ENCODE measurements around the gene UAP1L1.
A peak's percentile ranks its signal among the peaks of the same experiment; 100 is the strongest.

Gene UAP1L1

GRCh38 chr9:137042751-137043727 lies 34.3 kb upstream of the UAP1L1 start:
- no peak for DNase-seq

DNA sequence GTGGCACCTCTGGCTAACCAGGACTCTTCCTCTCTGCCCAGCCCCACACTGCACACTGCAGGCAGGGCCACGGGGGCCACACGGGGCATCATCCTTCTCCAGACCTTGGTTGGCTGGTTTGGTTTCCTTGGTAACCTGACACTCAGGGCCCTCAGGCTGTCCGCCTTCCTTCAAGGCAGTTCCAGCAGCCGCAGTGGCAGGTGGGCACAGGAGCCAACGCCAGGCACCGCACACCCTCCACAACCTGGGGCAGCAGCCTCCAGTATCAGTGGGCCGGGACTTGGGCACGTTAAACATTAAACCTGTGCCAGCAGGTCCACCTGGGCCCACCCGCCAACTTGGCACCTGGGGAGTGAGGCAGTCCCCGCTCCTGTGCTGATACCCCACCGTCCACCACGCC lies 33.3 kb upstream of the UAP1L1 start:
- no peak for DNase-seq

DNA sequence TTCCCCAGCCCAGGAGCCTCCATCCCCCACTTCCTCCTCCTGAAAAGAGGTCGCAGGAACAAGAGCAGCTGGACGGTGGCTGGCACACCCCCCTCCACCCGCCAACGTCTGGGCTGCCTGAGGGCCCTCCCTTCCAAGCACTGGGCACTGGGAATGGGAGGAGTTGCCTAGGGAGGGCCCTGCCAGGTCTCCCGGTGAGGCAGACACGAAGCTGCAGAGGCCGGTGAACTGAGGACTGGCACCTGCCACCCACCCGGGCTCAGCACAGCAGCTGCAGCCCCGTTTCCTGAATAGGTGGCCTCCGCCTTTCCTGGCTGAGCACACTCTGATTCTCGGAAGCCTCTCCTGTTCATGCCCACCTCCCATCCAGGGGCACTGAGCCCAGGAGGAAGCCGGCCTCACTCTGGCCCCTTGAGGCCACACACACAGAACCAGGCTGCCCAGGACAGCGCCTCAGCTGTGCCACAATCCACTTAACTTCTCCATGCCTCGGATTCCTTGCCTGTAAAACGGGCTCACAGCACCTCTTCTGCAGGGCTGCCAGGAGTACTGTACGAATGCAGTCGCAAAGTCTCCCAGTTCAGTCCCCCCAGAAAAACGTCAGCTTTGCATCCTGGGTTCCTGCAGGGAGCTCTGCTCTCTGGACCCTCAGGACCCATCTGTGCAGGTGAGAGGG lies 32.7 kb upstream of the UAP1L1 start:
- no peak for DNase-seq

- no peak for DNase-seq
These were observed 31.8 kb upstream of the UAP1L1 start for GRCh38 chr9:137045294-137046087.

DNA sequence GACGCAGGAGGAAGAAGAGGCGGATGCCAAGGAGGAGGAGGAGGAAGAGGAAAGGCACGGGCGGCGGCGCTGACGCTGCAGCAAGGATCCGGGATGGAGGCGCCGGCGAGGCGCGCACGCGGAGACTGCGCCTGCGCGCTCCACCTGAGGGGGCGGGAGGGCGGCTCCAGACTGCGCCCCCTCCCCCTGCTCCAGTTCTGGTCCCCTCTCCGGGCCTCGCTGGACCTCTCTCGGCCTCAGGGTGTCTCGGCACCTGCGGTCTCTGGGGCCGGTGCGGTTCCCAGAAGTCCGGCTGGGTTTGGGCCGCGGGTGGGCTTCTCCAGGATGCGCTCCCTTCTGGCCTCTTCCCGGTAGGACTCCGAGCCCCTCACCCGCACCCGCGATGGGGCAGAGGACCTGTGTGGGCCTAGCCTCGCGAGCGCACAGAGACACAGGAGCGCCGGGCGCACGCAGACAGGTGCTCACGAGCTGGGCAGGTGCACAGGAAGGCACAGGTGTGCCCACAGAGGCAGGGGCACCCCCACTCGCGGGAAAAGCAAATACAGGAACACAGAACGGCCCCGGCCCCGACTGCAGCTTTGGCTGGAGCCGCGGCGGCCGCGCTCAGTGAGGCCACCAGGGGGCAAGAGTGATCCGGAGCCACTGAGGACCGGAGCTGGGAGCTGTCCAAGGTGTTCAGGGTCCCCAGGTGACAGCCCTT lies 31.1 kb upstream of the UAP1L1 start, which contains the start of gene NPDC1:
NPDC1 (minus strand) TSS at position 90 of the 700 bp plus-strand sequence. CDS start 188 bp downstream, outside the sequence.
- DNase-seq = peak; percentile 85

DNA sequence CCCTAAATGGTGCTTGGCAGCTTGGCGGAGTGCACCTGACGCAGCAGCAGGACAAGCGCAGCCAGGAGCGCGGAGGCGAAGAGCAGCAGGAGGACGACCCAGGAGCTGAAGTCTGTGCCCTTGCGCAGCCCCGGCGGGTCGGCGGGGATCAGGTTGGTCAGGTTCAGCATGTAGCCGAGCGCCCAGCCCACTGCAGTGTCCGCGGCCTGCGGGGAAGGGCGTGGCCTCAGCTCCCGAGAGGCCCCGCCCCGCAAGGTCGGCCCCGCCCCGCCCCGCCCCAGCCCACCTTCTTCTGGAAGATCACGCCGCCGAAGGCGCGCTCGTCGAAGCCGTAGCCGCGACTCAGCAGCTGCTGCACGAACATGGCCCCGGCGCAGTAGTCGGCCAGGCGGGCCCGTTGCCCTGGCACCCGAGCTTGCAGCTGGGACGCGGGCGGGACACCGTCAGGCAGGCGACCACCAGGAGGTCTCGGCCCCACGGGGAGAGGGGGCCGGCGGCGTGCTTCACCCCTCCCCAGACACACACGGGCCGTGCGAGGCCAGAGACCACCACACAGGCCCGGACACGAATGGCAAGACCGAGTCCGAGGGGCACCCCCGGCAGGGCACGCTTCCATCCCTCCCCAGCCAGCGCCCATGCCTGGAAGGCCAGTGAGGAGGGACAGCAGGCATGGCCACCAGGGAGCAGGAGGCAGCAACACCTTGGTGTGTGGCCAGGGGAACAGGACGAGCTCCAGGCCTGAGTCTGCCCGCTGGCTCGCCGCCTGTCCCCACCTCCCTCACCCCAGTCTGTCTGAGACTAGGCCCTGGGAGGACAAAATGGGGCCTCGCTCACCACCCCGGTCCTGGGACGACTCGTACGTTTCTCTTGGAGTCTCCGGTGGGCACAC lies 28.4 kb upstream of the UAP1L1 start:
- no peak for DNase-seq

GRCh38 chr9:137049544-137050449 lies 27.5 kb upstream of the UAP1L1 start:
- peak; percentile 53 for DNase-seq

DNA sequence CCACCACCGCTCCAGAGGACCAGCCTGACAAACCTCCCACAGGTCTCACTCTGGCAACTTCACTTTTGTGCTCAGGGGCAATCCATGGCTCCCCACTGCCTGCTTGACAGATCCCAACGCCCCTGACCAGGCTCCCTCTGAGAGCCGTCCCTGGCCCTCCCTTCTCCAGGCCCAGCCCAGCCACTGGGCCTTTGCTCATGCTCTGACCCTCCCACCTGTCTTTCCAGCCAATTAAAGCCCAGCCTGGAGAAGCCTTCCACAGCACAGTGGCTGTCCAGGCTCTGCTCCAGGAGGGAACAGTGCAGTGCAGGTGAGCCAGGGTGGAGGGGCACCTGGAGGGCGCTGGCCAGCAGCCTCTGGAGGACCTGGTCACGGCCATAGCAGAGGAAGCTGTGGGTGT lies 26.7 kb upstream of the UAP1L1 start:
- DNase-seq = no peak

- no peak for DNase-seq
These were observed 26.1 kb upstream of the UAP1L1 start for GRCh38 chr9:137051145-137051724.

- DNase-seq = no peak
These were observed 25.0 kb upstream of the UAP1L1 start for GRCh38 chr9:137052293-137052692.

DNA sequence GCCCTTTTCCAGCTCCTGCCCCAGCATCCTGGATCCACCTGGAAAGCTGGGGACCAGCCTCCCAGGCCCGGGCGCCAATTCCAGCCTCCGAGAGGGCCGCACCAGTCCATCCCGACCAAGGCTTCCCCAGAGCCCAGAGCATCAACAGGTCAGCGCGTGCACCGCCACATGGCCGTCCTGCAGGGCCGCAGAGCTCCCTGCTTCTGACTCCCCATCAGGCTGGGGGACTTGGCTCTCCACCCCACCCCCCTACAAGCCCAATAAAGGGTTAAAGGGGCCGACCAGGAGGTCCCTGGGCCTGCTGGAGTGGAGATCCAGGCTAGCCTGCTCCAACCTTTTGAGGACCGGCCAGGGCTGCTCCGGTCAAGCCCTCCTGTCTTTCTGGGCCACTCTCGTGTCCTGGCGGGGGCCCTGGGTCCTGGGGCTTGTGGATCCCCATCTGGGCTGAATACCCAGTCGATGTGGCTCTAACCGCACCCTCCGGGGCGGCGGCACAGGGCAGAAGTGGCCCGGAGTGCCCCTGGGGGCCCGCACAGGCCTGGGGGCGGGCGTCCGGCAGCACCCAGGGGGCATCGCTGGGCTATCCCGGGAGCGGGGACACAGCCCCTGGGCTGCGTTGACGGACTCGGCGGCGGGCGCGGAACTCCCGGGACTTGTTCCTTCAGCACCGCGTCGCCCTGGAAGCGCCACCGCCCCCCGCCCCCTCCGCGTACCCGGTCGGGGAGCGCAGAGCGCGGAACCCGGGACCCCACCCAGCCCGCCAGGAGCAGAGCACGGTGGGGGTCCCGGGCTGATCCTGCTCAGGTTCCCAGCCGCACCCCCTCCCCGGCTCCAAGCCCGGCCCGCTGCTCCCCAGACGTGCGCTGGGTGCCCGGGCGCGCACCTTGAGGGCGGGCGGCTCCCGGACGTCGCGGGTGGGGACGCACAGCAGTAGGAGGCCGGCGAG lies 24.0 kb upstream of the UAP1L1 start:
- no peak for DNase-seq

- peak; percentile 44 for DNase-seq
These were observed 23.1 kb upstream of the UAP1L1 start, which contains the start of gene ENTPD2 for GRCh38 chr9:137053944-137054931. Gene ENTPD2 (minus strand): TSS chr9:137054061. CDS start chr9:137053997, 64 bp downstream.

DNA sequence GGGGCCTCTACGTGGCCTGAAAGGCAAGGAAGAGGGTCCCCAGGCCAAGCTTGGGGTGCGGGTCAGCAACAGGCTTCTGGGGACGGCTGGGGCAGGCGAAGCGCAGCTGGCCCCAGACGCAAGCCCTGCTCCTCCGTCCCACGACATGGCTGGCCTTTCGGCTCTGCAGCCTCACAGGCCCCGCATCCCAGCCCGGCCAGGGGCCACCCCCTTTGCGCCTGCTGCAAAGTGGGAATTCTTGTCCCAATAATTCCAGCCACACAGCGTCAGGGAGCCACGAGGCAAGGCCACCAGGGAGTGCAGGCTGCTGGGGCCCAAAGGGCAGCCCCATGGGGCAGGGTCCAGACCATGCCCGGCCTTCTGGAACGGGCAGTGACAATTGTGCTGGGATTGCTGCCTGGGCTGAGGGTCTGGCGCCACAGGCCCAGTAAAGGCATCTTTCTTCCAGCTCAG lies 22.4 kb upstream of the UAP1L1 start:
- no peak for DNase-seq

GRCh38 chr9:137055385-137056364 lies 21.6 kb upstream of the UAP1L1 start:
- DNase-seq = no peak

- no peak for DNase-seq
These were observed 20.4 kb upstream of the UAP1L1 start for GRCh38 chr9:137056739-137057415.
